GM21515 (cell line): ENCODE measurements around the gene TENT5C.
A peak's percentile ranks its signal among the peaks of the same experiment; 100 is the strongest.

Experiments used
- ATAC-seq: cut with Tn5 transposase; IDR thresholded peaks from one replicate; pipeline ENCODE4 v1.9.1; 2021; ENCODE audit not compliant: unreplicated experiment

TENT5C gene

GRCh38 chr1:117572546-117572945 lies 33.3 kb upstream of the TENT5C start:
- peak; percentile 67 for ATAC-seq

GRCh38 chr1:117573386-117574023 lies 32.3 kb upstream of the TENT5C start:
- no peak for ATAC-seq

GRCh38 chr1:117574161-117574835 lies 31.6 kb upstream of the TENT5C start:
- no peak for ATAC-seq

GRCh38 chr1:117575586-117576225 lies 30.1 kb upstream of the TENT5C start:
- no peak for ATAC-seq

- ATAC-seq: no peak
These were observed 29.6 kb upstream of the TENT5C start for GRCh38 chr1:117576236-117576635.

GRCh38 chr1:117577191-117577885 lies 28.5 kb upstream of the TENT5C start:
- no peak for ATAC-seq

GRCh38 chr1:117578466-117578865 lies 27.4 kb upstream of the TENT5C start:
- ATAC-seq: no peak

- ATAC-seq: no peak
These were observed 26.5 kb upstream of the TENT5C start for GRCh38 chr1:117579221-117579906.

GRCh38 chr1:117580436-117580835 lies 25.4 kb upstream of the TENT5C start:
- ATAC-seq: no peak

GRCh38 chr1:117580882-117581281 lies 25.0 kb upstream of the TENT5C start:
- no peak for ATAC-seq

- no peak for ATAC-seq
These were observed 24.4 kb upstream of the TENT5C start for GRCh38 chr1:117581391-117581943.

GRCh38 chr1:117582451-117582850 lies 23.4 kb upstream of the TENT5C start:
- ATAC-seq: no peak

- ATAC-seq: no peak
These were observed 22.6 kb upstream of the TENT5C start for GRCh38 chr1:117583247-117583646.

GRCh38 chr1:117584181-117584580 lies 21.7 kb upstream of the TENT5C start:
- ATAC-seq: no peak

GRCh38 chr1:117585086-117585485 lies 20.8 kb upstream of the TENT5C start:
- no peak for ATAC-seq

GRCh38 chr1:117586337-117586736 lies 19.5 kb upstream of the TENT5C start:
- ATAC-seq: no peak

GRCh38 chr1:117586747-117587498 lies 18.9 kb upstream of the TENT5C start:
- ATAC-seq: no peak

- ATAC-seq: no peak
These were observed 18.1 kb upstream of the TENT5C start for GRCh38 chr1:117587499-117588356.

GRCh38 chr1:117589544-117589943 lies 16.3 kb upstream of the TENT5C start:
- ATAC-seq: no peak
